HEK293T (cell line): ENCODE measurements around the gene PGLYRP1.

Source experiments
- FOXA1 ChIP-seq: fragments of 450-650 bp; IDR thresholded peaks from 2 replicates; pipeline ENCODE4 v1.6.1; 2016; ENCODE audit warnings: mild to moderate bottlenecking
- L3MBTL2 ChIP-seq: fragments of 450-650 bp; conservative IDR thresholded peaks from 2 replicates; pipeline ENCODE4 v1.6.1; 2016; ENCODE audit warnings: mild to moderate bottlenecking
- NFRKB ChIP-seq: fragments of 450-650 bp; IDR thresholded peaks from 2 replicates; pipeline ENCODE4 v1.6.1; 2016; ENCODE audit warnings: mild to moderate bottlenecking, moderate library complexity
- SP1 ChIP-seq: fragments of 450-650 bp; IDR thresholded peaks from 2 replicates; pipeline ENCODE4 v1.6.1; 2017
- SUZ12 ChIP-seq: fragments of 450-650 bp; IDR thresholded peaks from 2 replicates; pipeline ENCODE4 v1.6.1; 2016; ENCODE audit warnings: mild to moderate bottlenecking
- TARDBP ChIP-seq: fragments of 450-650 bp; IDR thresholded peaks from 2 replicates; pipeline ENCODE4 v1.6.1; 2016
- ZNF384 ChIP-seq: fragments of 450-650 bp; IDR thresholded peaks from 2 replicates; pipeline ENCODE4 v1.6.1; 2016

DNA sequence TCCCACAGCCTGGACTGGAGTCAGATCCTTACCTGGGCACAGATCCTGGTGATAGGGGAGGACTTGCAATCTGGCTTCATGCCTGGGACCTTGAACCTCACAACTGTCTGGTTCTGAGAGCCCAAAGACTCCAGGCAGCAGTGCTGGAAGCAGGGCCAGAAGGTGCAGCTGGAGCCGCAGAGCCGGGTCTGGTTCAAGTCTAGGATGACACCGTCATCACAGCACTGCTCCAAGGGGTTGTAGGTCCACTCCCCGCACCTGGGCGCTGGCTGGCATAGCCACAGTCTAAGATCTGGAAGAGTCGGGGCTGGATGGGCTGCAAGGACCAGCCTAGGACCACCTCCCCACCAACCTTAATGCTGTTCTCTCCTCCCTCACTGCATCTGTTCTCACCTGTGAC is 17.3 kb upstream of the PGLYRP1 start:
- TF ChIP-seq L3MBTL2 (no peak), TARDBP (no peak), FOXA1 (no peak), ZNF384 (no peak), SP1 (no peak), NFRKB (no peak), SUZ12 (no peak)
